Ovary (tissue), 9 donors: ENCODE results near the gene FAM222A. TPM values are rescaled to one million over a fixed set of nuclear protein-coding genes. Genes with fewer than 3 reads are reported as not detected.
A peak's percentile ranks its signal among the peaks of the same experiment; 100 is the strongest.

Experiments used
- DNase-seq, 5 donors: peaks; one replicate each; pipeline ENCODE4 v3.0.0-alpha.2; 2019 to 2020
- H3K27ac ChIP-seq, 2 donors: fragments of 200-600 bp; one replicate each; pipeline versions ENCODE4 v1.5.1 to v1.8.0; 2019 to 2022
- H3K27me3 ChIP-seq: fragments of 200-600 bp; one replicate; pipeline ENCODE4 v1.8.0; 2022
- H3K36me3 ChIP-seq: fragments of 200-600 bp; sonication (generic); one replicate; pipeline ENCODE4 v1.5.1; 2019
- H3K4me1 ChIP-seq: one replicate; pipeline ENCODE4 v1.8.1; 2013; ENCODE audit warnings: mild to moderate bottlenecking, moderate library complexity; ENCODE audit not compliant: insufficient read depth
- H3K4me3 ChIP-seq: fragments of 200-600 bp; sonication (generic); one replicate; pipeline ENCODE4 v1.5.1; 2017
- H3K9me3 ChIP-seq, 2 donors: fragments of 200-600 bp in 1 of 2; sonication (generic) in 1 of 2; one replicate each; pipeline versions ENCODE4 v1.5.1 to v1.8.1; 2013 to 2019; ENCODE audit warnings: mild to moderate bottlenecking in 1 of 2, moderate library complexity in 1 of 2
- CTCF ChIP-seq, 3 donors: fragments of 450-650 bp in 2 of 3; fragments of 200-600 bp in 1 of 3; IDR thresholded peaks; one replicate each; pipeline versions ENCODE4 v1.5.1 to v1.8.0; 2016 to 2022; ENCODE audit warnings: antibody characterized with exemption in 3 of 3, mild to moderate bottlenecking in 1 of 3
- EP300 ChIP-seq: sonication (generic); formaldehyde crosslinking; IDR thresholded peaks from one replicate; pipeline ENCODE4 v1.6.1; 2017; ENCODE audit warnings: antibody characterized with exemption
- POLR2A ChIP-seq: fragments of 450-650 bp; IDR thresholded peaks from one replicate; pipeline ENCODE4 v1.6.1; 2017; ENCODE audit warnings: antibody characterized with exemption, mild to moderate bottlenecking, moderate library complexity
- WGBS, 3 donors: extraction: QIAGEN DNeasy Blood & Tissue Kit in 1 of 3; methylation state at CpG; one replicate each; pipeline versions ENCODE4 v1.1.5 to v1.1.7; 2013 to 2017; 5-methylcytosine and 5-hydroxymethylcytosine counted together
- intact Hi-C, 4 donors: fragments of 100-400 bp; cut with DNase I; formaldehyde crosslinking; loops; one replicate each; pipeline versions ENCODE4 v1.11.0 to v1.15.1; 2022 to 2023
- polyA plus RNA-seq, 2 donors: library from polyadenylated mRNA; stranded (reverse); fragments of 200-250 nt in 1 of 2; fragments of 350-450 nt in 1 of 2; fragmentation: Illumina TruSeq in 1 of 2; extraction: RNeasy Lipid Tissue Mini Kit (QIAGEN cat#74804) in 1 of 2; gene quantifications; one replicate each; pipeline ENCODE4 v1.2.3, GENCODE V29; 2013 to 2014
- total RNA-seq, 7 donors: library from RNA; depleted of rRNA in 2 of 7; stranded (reverse); fragments of >200 nt in 2 of 7; fragmentation: NEBNext Ultra II Directional in 3 of 7; extraction: Animal tissue kit (Norgen Biotek cat#: 25700) in 3 of 7; gene quantifications; one replicate each; pipeline versions ENCODE4 v1.1.0 to v1.2.4, GENCODE V29; 2016 to 2023
- donor health status: DM: no; HTN: no; CAD: no; lungs with moderate emphysema.
- donor health status: DM: no; HTN: no; CAD: no.
- donor health status: Bipolar disorder and iron deficiency.
- donor health status: DM: yes; HTN: yes; CAD: no.
- donor health status: DM: no; HTN: no; CAD: no.
- donor health status: DM: yes; HTN: yes; CAD: no.

The FAM222A gene
- total and polyA plus RNA-seq, 9 donors: 4.8 to 28.4 (median 13.7) TPM

- Histone ChIP-seq H3K4me3 (no peak overlapping the region), H3K27ac (no peak overlapping the region), H3K36me3 (no peaks in the 10 kb centered on the region), H3K27me3 (no peaks in the 10 kb centered on the region), H3K9me3 (no peaks in the 10 kb centered on the region), H3K4me1 (peaks cover 3% of the 10 kb centered on the region)
- peak in 4 of 5 donors; percentile 11 to 35 (median 16) for DNase-seq
- TF ChIP-seq CTCF (IDR thresholded peaks at IDR 0.05) (no peak), POLR2A (no peak), EP300 (no peak)
- WGBS, 3 donors: 40 to 47% (median 41%) methylated on average over 18 of the region's 18 CpGs
- intact Hi-C loops: no loop called here
These were observed 26.4 kb downstream of the FAM222A start for GRCh38 chr12:109739747-109740693.

- Histone ChIP-seq H3K9me3 (no peaks in the 10 kb centered on the region), H3K36me3 (no peaks in the 10 kb centered on the region), H3K27me3 (no peaks in the 10 kb centered on the region), H3K27ac (no peak overlapping the region), H3K4me1 (peaks cover 8% of the 10 kb centered on the region), H3K4me3 (no peak overlapping the region)
- 91 to 93% (median 92%) methylated on average over 10 of the region's 10 CpGs for WGBS, 3 donors
- intact Hi-C loops: no loop called here
- DNase-seq: peak in 4 of 5 donors; percentile 9 to 28 (median 10)
- no peak for TF ChIP-seq CTCF (IDR thresholded peaks at IDR 0.05)
- TF ChIP-seq POLR2A: no peak
- no peak for TF ChIP-seq EP300
These were observed 27.1 kb downstream of the FAM222A start for GRCh38 chr12:109740694-109741245.

- Histone ChIP-seq H3K36me3 (no peaks in the 10 kb centered on the region), H3K4me3 (no peak overlapping the region), H3K27me3 (no peaks in the 10 kb centered on the region), H3K9me3 (no peaks in the 10 kb centered on the region), H3K27ac (no peak overlapping the region), H3K4me1 (peaks cover 9% of the 10 kb centered on the region)
- DNase-seq: peak in 3 of 5 donors; percentile 12 to 22 (median 15)
- 82 to 88% (median 85%) methylated on average over 3 to 4 of the region's 4 CpGs for WGBS, 3 donors
- intact Hi-C loops: no loop called here
- no peak for TF ChIP-seq POLR2A
- TF ChIP-seq CTCF (IDR thresholded peaks at IDR 0.05): no peak
- no peak for TF ChIP-seq EP300
These were observed 27.8 kb downstream of the FAM222A start for GRCh38 chr12:109741286-109741969.

- no peak for TF ChIP-seq CTCF (IDR thresholded peaks at IDR 0.05)
- no peak for TF ChIP-seq EP300
- TF ChIP-seq POLR2A: no peak
- H3K4me1 ChIP-seq: peaks cover 9% of the 10 kb centered on the region
- H3K4me3 ChIP-seq: no peak overlapping the region
- no peaks in the 10 kb centered on the region for H3K36me3 ChIP-seq
- DNase-seq: peak in 4 of 5 donors; percentile 16 to 37 (median 22)
- WGBS, 3 donors: 67 to 70% (median 67%) methylated on average over 14 of the region's 14 CpGs
- H3K9me3 ChIP-seq: no peaks in the 10 kb centered on the region
- no peaks in the 10 kb centered on the region for H3K27me3 ChIP-seq
- no peak overlapping the region for H3K27ac ChIP-seq
- intact Hi-C loops: no loop called here
These were observed 28.5 kb downstream of the FAM222A start for GRCh38 chr12:109741970-109742703.
